HUES6 (cell line): Measurements from ENCODE around the gene AASDHPPT.

ENCODE experiments used
- H3K27ac ChIP-seq: 2 replicates; pipeline ENCODE4 v1.7.0; 2013; ENCODE audit warnings: low read depth, mild to moderate bottlenecking, low read length, inconsistent platforms
- H3K27me3 ChIP-seq: 2 replicates; pipeline ENCODE4 v1.6.1; 2013; ENCODE audit warnings: low read length; ENCODE audit not compliant: control insufficient read depth, insufficient read depth
- H3K36me3 ChIP-seq: 2 replicates; pipeline ENCODE4 v1.6.1; 2013; ENCODE audit warnings: low read length; ENCODE audit not compliant: control insufficient read depth, insufficient read depth
- H3K4me1 ChIP-seq: 2 replicates; pipeline ENCODE4 v1.6.1; 2013; ENCODE audit warnings: low read length; ENCODE audit not compliant: control insufficient read depth, insufficient read depth
- H3K4me3 ChIP-seq: 2 replicates; pipeline ENCODE4 v1.5.1; 2013; ENCODE audit warnings: low read depth, low read length
- H3K9ac ChIP-seq: one replicate; pipeline ENCODE4 v1.6.1; 2013; ENCODE audit warnings: mild to moderate bottlenecking, low read length
- H3K9me3 ChIP-seq: 2 replicates; pipeline ENCODE4 v1.6.1; 2013; ENCODE audit warnings: low read depth, low read length; ENCODE audit not compliant: control insufficient read depth, insufficient read depth

The AASDHPPT gene

DNA sequence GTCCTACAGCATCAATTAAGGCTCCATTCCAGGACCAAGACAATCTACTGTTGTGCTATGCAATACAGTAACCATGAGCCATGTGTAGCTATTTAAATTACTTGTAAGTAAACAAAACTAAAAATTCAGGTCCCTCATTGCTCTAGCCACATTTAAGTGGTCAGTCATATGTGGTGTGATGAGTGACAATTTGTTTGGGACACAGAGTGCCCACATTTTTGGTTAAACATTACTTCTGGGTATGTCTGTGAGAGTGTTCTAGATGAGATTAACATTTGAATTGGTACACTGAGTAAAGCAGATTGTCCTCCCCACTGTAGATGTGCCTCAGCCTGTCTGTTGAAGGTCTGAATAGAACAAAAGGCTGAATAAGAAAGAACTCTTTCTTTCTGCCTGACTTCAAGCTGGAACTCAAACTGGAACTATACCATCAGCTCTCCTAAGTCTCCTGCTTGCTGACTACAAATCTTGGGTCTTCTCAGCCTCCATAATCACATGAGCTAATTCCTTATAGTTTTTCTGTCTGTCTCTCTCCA is 16.1 kb upstream of the AASDHPPT start:
- no peak overlapping the region for H3K4me3 ChIP-seq
- H3K4me1 ChIP-seq, result peaks cover 8% of the 10 kb centered on the region; the same call in 1 of the 2 replicates
- H3K9me3 ChIP-seq, result no peaks in the 10 kb centered on the region
- H3K9ac ChIP-seq, result no peak overlapping the region
- H3K36me3 ChIP-seq, result no peaks in the 10 kb centered on the region
- H3K27ac ChIP-seq, result no peak overlapping the region
- H3K27me3 ChIP-seq, result no peaks in the 10 kb centered on the region

DNA sequence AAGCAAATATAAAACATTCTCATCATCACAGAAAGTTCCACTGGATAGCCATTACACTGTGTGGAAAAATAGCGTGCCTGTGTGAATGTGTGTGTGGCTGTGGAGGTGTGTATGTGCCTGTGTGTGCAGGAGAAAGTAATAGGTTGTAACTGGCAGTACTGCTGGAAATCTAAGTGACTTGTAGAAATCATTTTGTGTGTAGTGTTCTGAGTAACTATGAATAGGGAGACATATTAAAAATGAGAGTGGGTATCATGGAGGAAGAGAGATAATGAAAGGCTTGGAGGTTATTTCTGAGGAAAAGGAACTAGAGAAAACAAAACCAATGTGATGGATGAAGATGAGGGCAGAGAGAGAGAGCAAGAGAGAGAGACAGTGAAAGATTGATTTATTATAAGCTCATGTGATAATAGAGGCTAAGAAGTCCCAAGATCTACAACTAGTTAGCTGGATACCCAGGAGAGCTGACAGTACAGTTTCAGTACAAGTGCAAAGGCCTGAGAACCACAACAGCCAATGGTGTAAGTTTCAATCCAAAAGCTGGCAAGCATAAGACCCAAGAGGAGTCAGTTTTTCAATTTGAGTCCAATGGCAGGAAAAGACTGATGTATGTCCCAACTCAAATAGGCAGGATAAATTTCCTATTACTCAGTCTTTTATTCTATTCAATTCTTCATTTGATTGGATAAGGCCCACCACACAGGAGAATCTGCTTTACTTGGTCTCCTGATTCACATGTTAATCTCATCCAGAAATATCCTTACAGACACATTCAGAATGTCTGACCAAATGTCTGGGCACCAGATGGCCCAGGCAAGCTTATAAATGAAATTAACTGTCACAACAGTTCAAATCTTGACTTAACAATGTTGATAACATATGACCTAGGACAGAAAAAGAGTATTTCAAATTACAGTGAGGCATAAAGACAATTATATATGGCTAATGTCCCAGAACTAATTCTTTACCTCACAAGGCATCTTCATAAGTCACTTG is 15.2 kb upstream of the AASDHPPT start:
- Histone ChIP-seq H3K9ac (no peak overlapping the region), H3K4me1 (peaks cover 8% of the 10 kb centered on the region; the same call in 1 of the 2 replicates), H3K4me3 (no peak overlapping the region), H3K36me3 (no peaks in the 10 kb centered on the region), H3K27me3 (no peaks in the 10 kb centered on the region), H3K9me3 (no peaks in the 10 kb centered on the region), H3K27ac (no peak overlapping the region)

DNA sequence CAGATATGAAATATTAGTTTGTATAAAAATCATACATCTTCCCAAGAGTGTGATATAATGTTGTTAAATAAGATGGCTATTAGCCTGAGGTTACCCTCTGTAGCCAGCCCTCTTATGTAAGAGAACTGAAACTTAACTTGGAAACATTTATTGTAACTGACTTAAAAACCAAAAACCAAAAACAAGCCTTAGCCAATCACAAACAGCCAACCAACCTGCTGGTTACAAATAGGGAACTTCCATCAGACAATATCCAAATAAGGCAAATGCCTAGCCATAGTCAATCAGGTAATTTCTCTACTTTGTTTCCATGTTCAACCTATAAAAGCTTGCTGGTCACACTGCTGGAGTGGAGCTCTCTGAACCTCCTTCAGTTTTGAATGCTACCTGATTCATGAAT is 14.5 kb upstream of the AASDHPPT start:
- H3K4me3 ChIP-seq, result no peak overlapping the region
- H3K9me3 ChIP-seq, result no peaks in the 10 kb centered on the region
- H3K9ac ChIP-seq, result no peak overlapping the region
- no peaks in the 10 kb centered on the region for H3K36me3 ChIP-seq
- no peak overlapping the region for H3K27ac ChIP-seq
- H3K27me3 ChIP-seq, result no peaks in the 10 kb centered on the region
- H3K4me1 ChIP-seq, result peaks cover 8% of the 10 kb centered on the region; the same call in 1 of the 2 replicates

DNA sequence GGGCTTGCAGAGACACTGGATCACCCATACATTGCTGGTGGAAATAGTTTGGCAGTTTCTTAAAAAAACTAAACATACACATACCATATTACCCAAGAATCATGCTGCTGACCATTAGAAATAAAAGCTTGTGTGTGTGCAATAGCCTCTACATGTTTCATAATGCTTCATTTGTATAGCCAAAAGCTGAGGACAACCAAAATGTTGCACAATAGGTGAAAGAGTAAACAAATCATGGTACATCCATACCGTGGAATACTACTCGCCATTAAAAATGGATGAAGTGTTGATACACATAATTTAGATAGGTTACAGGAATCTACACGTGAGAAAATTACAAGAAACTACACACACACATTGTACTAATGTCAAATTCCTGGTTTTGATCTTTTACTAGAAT is 6.9 kb upstream of the AASDHPPT start:
- Histone ChIP-seq H3K4me1 (no peaks in the 10 kb centered on the region), H3K9me3 (no peaks in the 10 kb centered on the region), H3K36me3 (no peaks in the 10 kb centered on the region), H3K9ac (no peak overlapping the region), H3K27me3 (no peaks in the 10 kb centered on the region), H3K27ac (no peak overlapping the region), H3K4me3 (no peak overlapping the region)

DNA sequence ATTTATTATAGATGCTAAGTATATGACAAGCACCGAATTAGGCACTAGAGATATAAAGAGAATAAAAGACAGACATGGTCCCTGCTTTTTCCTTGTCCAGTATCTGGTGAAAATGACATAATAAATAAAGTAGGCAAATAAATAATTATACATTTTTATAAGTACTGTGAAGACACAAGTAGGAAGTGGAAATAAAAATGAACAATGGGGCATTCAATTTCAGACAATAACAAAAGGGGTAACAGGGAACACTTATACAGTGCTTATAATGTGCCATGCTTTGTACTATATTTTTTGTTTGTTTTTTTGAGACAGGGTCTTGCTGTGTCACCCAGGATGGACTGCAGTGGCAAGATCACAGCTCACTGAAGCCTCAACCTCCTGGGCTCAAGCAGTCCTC is 4.7 kb upstream of the AASDHPPT start:
- no peak overlapping the region for H3K27ac ChIP-seq
- H3K27me3 ChIP-seq, result no peaks in the 10 kb centered on the region
- H3K9me3 ChIP-seq, result no peaks in the 10 kb centered on the region
- no peak overlapping the region for H3K4me3 ChIP-seq
- no peak overlapping the region for H3K9ac ChIP-seq
- peaks cover 4% of the 10 kb centered on the region; the same call in 1 of the 2 replicates for H3K4me1 ChIP-seq
- H3K36me3 ChIP-seq, result no peaks in the 10 kb centered on the region

DNA sequence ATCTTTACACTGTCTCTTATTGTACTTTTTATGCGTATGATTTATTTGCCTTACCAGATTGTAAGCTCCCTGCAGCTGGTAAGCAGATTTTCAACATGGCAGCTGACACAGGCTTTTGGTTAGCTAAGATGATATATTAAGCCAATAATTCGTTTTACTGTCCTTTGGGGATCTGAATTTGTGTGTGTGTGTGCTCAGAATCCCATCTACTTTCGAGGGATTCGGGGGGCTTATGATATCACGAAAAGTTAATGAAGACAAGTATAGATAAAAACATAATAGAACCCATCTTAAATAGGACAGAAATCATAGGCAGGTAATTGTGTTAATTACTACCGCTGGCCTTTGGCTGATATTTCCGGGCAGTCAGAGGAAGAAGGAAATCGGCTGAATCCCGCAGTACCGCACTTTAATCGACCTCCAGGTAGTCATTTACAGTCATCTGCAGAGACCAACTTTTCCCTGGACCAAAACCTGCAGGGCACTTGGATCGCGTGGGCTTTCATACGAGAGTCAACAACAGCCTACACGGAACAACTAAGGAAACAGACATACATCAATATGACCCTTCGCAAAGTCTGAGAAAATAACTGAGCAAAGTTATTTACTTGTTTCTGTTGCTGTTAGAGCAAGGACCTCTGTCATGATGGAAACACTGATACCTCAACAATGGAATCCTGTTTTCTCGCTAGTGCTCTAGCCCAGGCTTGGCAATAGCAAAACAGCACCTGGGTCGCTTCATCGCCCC is 1.1 kb upstream of the AASDHPPT start:
- Histone ChIP-seq H3K36me3 (peaks cover 21% of the 10 kb centered on the region), H3K9ac (peak overlapping the region; percentile 65), H3K4me3 (peak overlapping the region; percentile 85), H3K9me3 (no peaks in the 10 kb centered on the region), H3K27ac (no peak overlapping the region), H3K4me1 (peaks cover 9% of the 10 kb centered on the region; the same call in 1 of the 2 replicates), H3K27me3 (no peaks in the 10 kb centered on the region)

DNA sequence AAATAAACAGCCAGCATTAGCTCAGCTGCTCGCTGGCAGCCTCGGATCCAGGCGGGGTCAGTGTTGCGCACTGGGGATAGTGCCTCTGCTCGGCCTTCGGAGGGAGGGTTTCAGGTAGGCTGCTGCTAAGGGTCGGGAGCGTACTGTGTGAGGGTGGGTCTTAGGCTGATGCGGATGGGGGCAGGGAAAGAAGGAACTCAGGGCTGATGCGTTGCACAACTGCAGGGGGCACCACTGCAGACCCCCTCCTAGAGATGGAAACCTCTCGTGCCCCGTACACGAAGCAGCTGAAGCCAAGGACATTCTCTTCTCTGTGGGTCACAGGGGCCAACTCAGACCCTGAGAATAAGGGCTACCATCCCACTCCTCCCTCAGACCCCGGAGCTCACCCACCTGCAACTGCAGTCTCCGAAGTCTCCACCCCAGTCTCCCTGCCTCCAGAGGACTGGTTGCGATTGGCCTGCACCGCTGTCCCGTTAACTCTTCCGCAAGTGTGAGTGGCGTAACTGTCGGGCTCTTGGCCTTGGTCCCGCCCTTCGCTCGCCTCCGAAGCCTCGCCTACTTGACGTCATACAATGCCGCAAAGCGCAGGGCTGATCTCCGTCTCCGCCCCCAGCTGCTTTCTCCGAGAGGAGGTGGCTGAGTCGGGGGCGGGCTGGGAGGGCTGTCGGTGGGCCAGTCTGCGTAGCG is 398 bp upstream of the AASDHPPT start, which contains the start of gene KBTBD3:
TSS of gene KBTBD3 (minus strand) at position 429 of the 690 bp plus-strand sequence. CDS start 18,250 bp downstream, outside the sequence.
- H3K9me3 ChIP-seq, result no peaks in the 10 kb centered on the region
- H3K36me3 ChIP-seq, result peaks cover 24% of the 10 kb centered on the region
- H3K4me1 ChIP-seq, result peaks cover 9% of the 10 kb centered on the region; the same call in 1 of the 2 replicates
- H3K9ac ChIP-seq, result peak within 1 kb of the TSS; percentile 97
- peak within 1 kb of the TSS; percentile 94 for H3K4me3 ChIP-seq
- no peaks in the 10 kb centered on the region for H3K27me3 ChIP-seq
- H3K27ac ChIP-seq, result peak within 1 kb of the TSS; percentile 86

DNA sequence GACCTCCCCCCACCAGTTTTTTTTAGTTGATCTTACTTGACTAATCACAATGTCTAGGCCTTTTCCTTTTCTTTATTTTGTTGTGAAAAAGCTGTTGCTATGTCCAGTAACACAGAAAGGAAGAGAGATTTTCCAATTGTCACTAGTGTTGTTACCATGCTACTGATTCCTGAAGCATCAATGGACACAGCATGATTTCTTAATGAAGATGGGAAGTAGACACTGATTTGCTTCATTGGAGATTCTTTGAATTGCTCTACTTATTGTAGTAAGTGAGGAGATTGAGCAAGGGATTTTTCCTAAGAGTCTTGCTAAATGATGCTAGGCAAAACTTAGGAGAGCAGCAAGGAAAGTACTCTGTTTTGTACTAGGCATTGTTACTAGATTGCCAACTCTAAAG is 4.6 kb downstream of the AASDHPPT start:
- Histone ChIP-seq H3K27me3 (no peaks in the 10 kb centered on the region), H3K4me1 (peaks cover 5% of the 10 kb centered on the region; the same call in 1 of the 2 replicates), H3K36me3 (peaks cover 61% of the 10 kb centered on the region), H3K4me3 (no peak overlapping the region), H3K27ac (no peak overlapping the region), H3K9ac (no peak overlapping the region), H3K9me3 (no peaks in the 10 kb centered on the region)

DNA sequence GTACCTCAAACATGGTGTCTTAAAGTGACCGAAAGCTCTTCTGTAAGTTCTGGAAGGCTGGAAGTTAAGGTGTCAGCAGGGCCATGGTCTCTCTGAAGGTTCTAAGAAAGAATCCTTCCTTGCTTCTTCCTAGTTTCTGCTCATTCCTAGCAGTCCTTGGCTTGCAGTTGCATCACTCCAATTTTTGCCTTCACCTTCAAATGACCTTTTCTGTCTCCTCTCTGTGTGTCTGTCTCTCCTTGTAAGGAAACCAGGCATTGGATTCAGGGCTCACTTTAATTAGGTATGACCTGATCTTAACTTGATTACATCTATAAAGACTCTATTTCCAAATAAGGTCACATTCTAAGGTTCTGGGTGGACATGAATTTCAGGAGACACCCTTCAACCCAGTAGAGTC is 8.7 kb downstream of the AASDHPPT start:
- H3K36me3 ChIP-seq, result peaks cover 54% of the 10 kb centered on the region
- H3K9ac ChIP-seq, result no peak overlapping the region
- no peaks in the 10 kb centered on the region for H3K27me3 ChIP-seq
- no peak overlapping the region for H3K4me3 ChIP-seq
- no peaks in the 10 kb centered on the region for H3K4me1 ChIP-seq
- H3K9me3 ChIP-seq, result no peaks in the 10 kb centered on the region
- no peak overlapping the region for H3K27ac ChIP-seq

DNA sequence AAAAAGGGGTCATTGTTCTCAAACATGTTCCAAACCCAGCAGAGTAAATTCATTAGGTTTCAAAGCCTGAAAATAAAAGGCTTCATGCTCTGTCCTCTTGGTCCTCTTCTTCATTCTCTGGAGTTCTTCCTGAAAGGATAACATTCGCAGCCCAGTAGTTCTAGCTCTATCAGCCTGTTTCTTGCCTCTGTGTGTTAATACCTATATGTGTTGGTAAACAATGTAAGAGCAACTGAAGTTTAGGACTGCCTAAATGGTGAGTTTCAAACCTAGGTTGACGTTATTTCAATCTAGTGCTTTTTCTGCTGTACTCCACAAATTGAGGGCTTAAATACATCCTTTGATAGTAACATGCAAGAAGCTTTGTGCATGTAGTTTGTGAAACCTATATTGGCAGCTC is 9.4 kb downstream of the AASDHPPT start:
- no peak overlapping the region for H3K9ac ChIP-seq
- no peaks in the 10 kb centered on the region for H3K9me3 ChIP-seq
- H3K27me3 ChIP-seq, result no peaks in the 10 kb centered on the region
- no peak overlapping the region for H3K4me3 ChIP-seq
- no peaks in the 10 kb centered on the region for H3K4me1 ChIP-seq
- peaks cover 56% of the 10 kb centered on the region for H3K36me3 ChIP-seq
- no peak overlapping the region for H3K27ac ChIP-seq
